Memory B cell (primary cell): ENCODE measurements around the gene RHCE.
"Not testable (repeated sequence)": the region's sequence is repeated elsewhere in the genome, so short reads cannot be mapped to it uniquely, and the experiment has no call there.

Source experiments
- ATAC-seq: fragments of 150-1000 bp; cut with Tn5 transposase; 2 replicates; pipeline ENCODE4 v1.10.0; 2021; ENCODE audit warnings: low read depth, mild to moderate bottlenecking, moderate library complexity
- DNase-seq, 2 donors: peaks; one replicate each; pipeline ENCODE4 v3.0.0; 2022; ENCODE audit warnings: low spot score in 2 of 2
- H3K27ac Mint-ChIP-seq: one replicate; pipeline ENCODE4 v1.8.0; 2022; ENCODE audit warnings: mild to moderate bottlenecking, moderate library complexity, mixed read lengths
- H3K27me3 Mint-ChIP-seq: one replicate; pipeline ENCODE4 v1.8.0; 2022; ENCODE audit warnings: mixed read lengths
- H3K36me3 Mint-ChIP-seq: one replicate; pipeline ENCODE4 v1.8.0; 2022; ENCODE audit warnings: mild to moderate bottlenecking, mixed read lengths
- H3K4me1 Mint-ChIP-seq: one replicate; pipeline ENCODE4 v1.8.0; 2022; ENCODE audit warnings: mixed read lengths
- H3K4me3 Mint-ChIP-seq: one replicate; pipeline ENCODE4 v1.8.0; 2022; ENCODE audit warnings: mild to moderate bottlenecking, moderate library complexity, mixed read lengths
- H3K9me3 Mint-ChIP-seq: one replicate; pipeline ENCODE4 v1.8.0; 2022; ENCODE audit warnings: mixed read lengths

The RHCE gene

DNA sequence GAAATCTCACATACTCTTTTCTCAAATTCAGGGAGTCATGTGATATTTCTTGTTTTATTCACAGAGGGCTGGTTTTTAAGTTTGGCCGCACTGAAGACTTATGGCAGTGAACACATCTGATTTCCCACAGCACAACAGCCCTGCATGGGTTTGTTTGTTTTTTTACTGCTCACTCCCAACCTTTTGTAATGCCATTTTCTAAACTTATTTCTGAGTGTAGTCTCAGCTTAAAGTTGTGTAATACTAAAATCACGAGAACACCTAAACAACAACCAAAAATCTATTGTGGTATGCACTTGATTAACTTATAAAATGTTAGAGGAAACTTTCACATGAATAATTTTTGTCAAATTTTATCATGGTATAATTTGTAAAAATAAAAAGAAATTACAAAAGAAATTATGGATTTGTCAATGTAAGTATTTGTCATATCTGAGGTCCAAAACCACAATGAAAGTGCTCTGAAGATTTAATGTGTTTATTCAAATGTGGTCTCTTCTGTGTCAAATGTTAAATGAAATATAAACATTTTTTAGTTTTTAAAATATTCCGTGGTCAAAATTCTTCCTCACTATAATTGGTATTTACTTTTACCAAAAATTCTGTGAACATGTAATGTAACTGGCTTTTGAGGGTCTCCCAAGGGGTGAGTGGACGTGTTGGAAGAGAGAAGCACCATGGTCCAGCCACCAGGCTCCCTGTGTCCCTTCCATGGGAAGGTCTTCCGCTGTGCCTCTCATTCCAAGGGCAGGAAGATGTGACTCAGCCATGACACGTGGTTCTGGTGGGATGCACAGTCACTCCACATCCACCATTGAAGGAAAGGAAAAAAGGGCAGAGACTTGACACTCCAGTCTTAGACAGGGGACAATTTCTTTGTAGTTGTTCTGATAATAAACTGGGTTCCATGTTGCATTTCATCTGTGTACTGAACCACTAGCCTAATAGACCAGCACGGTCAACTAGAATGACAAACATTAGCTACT lies 59.7 kb downstream of the RHCE start:
- Mint-ChIP-seq H3K4me1 (peaks cover 4% of the 10 kb centered on the region), H3K27ac (no peak overlapping the region), H3K9me3 (no peaks in the 10 kb centered on the region), H3K36me3 (peaks cover 20% of the 10 kb centered on the region), H3K27me3 (no peaks in the 10 kb centered on the region), H3K4me3 (no peak overlapping the region)
- no peak for ATAC-seq
- no peak for DNase-seq

- Mint-ChIP-seq H3K4me1 (peaks cover 6% of the 10 kb centered on the region), H3K27ac (peak overlapping the region; percentile 11), H3K36me3 (peaks cover 28% of the 10 kb centered on the region), H3K9me3 (no peaks in the 10 kb centered on the region), H3K27me3 (no peaks in the 10 kb centered on the region), H3K4me3 (no peak overlapping the region)
- DNase-seq (no peak), ATAC-seq (no peak)
These were observed 63.8 kb downstream of the RHCE start for GRCh38 chr1:25356848-25357247.

- H3K9me3 Mint-ChIP-seq, result no peaks in the 10 kb centered on the region
- peaks cover 24% of the 10 kb centered on the region for H3K36me3 Mint-ChIP-seq
These were observed 64.2 kb downstream of the RHCE start for GRCh38 chr1:25356441-25356840.

GRCh38 chr1:25355841-25356395 lies 64.7 kb downstream of the RHCE start:
- peaks cover 6% of the 10 kb centered on the region for H3K4me1 Mint-ChIP-seq

More at GRCh38 chr1:25356441-25356840, 64.2 kb downstream of the RHCE start:
- DNase-seq (no peak), ATAC-seq (no peak)
- Mint-ChIP-seq H3K4me3 (no peak overlapping the region), H3K4me1 (peaks cover 6% of the 10 kb centered on the region), H3K27me3 (no peaks in the 10 kb centered on the region), H3K27ac (peak overlapping the region; percentile 80)

DNA sequence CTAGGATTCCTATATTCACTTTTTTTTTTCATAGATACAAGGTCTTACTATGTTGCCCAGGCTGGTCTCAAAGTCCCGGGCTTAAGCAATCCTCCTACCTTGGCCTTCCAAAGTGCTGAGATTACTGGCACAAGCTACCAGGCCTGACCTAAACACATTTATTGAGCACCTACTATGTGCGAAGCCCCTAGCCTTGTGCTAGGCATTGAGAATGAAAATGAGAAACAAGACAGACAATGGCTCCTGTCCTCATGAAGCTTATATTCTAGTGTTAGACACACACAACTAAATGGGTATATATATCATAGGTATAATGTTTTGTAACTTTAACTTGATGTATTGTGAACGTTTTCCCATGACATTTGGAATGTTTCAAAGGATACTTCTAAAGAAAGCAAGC lies 71.0 kb downstream of the RHCE start:
- ATAC-seq, result no peak
- no peaks in the 10 kb centered on the region for H3K9me3 Mint-ChIP-seq
- peaks cover 20% of the 10 kb centered on the region for H3K36me3 Mint-ChIP-seq
- H3K4me3 Mint-ChIP-seq, result no peak overlapping the region
- H3K4me1 Mint-ChIP-seq, result peaks cover 2% of the 10 kb centered on the region
- no peak overlapping the region for H3K27ac Mint-ChIP-seq
- no peak for DNase-seq
- no peaks in the 10 kb centered on the region for H3K27me3 Mint-ChIP-seq

More at GRCh38 chr1:25355841-25356395, 64.7 kb downstream of the RHCE start:
- peak overlapping the region; percentile 80 for H3K27ac Mint-ChIP-seq
- no peak for ATAC-seq
- no peak overlapping the region for H3K4me3 Mint-ChIP-seq
- DNase-seq, result no peak
- no peaks in the 10 kb centered on the region for H3K9me3 Mint-ChIP-seq
- peaks cover 20% of the 10 kb centered on the region for H3K36me3 Mint-ChIP-seq
- H3K27me3 Mint-ChIP-seq, result no peaks in the 10 kb centered on the region

GRCh38 chr1:25347556-25347955 lies 73.1 kb downstream of the RHCE start:
- Mint-ChIP-seq H3K27me3 (no peaks in the 10 kb centered on the region), H3K36me3 (peaks cover 23% of the 10 kb centered on the region), H3K4me3 (no peak overlapping the region), H3K4me1 (peaks cover 8% of the 10 kb centered on the region), H3K9me3 (no peaks in the 10 kb centered on the region), H3K27ac (no peak overlapping the region)
- no peak for ATAC-seq
- DNase-seq, result no peak

GRCh38 chr1:25343872-25344271 lies 76.8 kb downstream of the RHCE start:
- Mint-ChIP-seq H3K27me3 (no peaks in the 10 kb centered on the region), H3K4me3 (no peak overlapping the region), H3K36me3 (peaks cover 17% of the 10 kb centered on the region), H3K27ac (no peak overlapping the region), H3K4me1 (peaks cover 13% of the 10 kb centered on the region), H3K9me3 (no peaks in the 10 kb centered on the region)
- DNase-seq (no peak), ATAC-seq (no peak)

GRCh38 chr1:25342846-25343245 lies 77.8 kb downstream of the RHCE start:
- no peak overlapping the region for H3K4me3 Mint-ChIP-seq
- ATAC-seq (no peak), DNase-seq (no peak)
- no peaks in the 10 kb centered on the region for H3K9me3 Mint-ChIP-seq
- peaks cover 16% of the 10 kb centered on the region for H3K36me3 Mint-ChIP-seq
- H3K27ac Mint-ChIP-seq, result no peak overlapping the region
- H3K4me1 Mint-ChIP-seq, result peaks cover 11% of the 10 kb centered on the region
- H3K27me3 Mint-ChIP-seq, result no peaks in the 10 kb centered on the region

GRCh38 chr1:25341746-25342145 lies 78.9 kb downstream of the RHCE start:
- Mint-ChIP-seq H3K27me3 (no peaks in the 10 kb centered on the region), H3K9me3 (no peaks in the 10 kb centered on the region), H3K4me3 (no peak overlapping the region), H3K36me3 (peaks cover 11% of the 10 kb centered on the region), H3K27ac (no peak overlapping the region), H3K4me1 (peaks cover 11% of the 10 kb centered on the region)
- no peak for DNase-seq
- ATAC-seq, result no peak

DNA sequence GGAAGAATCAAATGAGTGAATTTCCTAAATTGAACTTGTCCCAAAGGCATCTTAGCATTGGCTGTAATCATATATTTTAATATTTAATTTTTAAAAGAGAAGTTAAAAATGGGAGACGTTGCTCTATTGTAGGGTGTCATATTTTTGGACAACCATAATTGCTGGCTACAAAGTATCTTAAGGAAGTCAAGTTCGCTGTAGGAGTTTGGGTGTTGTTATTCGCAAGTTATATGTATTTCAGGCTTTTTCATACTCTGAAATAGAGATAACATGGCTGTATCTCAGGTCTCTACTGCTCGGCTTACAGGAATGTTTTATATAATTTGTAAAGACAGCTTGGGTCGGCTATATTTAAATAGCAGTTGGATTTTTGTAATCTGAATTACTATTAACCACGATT lies 81.6 kb downstream of the RHCE start:
- Mint-ChIP-seq H3K9me3 (no peaks in the 10 kb centered on the region), H3K4me1 (peaks cover 11% of the 10 kb centered on the region), H3K4me3 (peak overlapping the region; percentile 96), H3K36me3 (peaks cover 5% of the 10 kb centered on the region), H3K27me3 (no peaks in the 10 kb centered on the region), H3K27ac (peak overlapping the region; percentile 94)
- DNase-seq, result no peak
- no peak for ATAC-seq

- Mint-ChIP-seq H3K36me3 (peaks cover 2% of the 10 kb centered on the region), H3K4me3 (peak within 1 kb of the TSS; percentile 96), H3K27me3 (no peaks in the 10 kb centered on the region), H3K9me3 (no peaks in the 10 kb centered on the region), H3K27ac (peak within 1 kb of the TSS; percentile 94), H3K4me1 (peaks cover 10% of the 10 kb centered on the region)
- peak; percentile 77 for ATAC-seq
- DNase-seq, result peak; percentile 90 to 94
These were observed 82.2 kb downstream of the RHCE start, which contains the start of gene TMEM50A for GRCh38 chr1:25338188-25338981. Gene TMEM50A (plus strand): TSS chr1:25338334. CDS start chr1:25340487, 2,153 bp downstream.

DNA sequence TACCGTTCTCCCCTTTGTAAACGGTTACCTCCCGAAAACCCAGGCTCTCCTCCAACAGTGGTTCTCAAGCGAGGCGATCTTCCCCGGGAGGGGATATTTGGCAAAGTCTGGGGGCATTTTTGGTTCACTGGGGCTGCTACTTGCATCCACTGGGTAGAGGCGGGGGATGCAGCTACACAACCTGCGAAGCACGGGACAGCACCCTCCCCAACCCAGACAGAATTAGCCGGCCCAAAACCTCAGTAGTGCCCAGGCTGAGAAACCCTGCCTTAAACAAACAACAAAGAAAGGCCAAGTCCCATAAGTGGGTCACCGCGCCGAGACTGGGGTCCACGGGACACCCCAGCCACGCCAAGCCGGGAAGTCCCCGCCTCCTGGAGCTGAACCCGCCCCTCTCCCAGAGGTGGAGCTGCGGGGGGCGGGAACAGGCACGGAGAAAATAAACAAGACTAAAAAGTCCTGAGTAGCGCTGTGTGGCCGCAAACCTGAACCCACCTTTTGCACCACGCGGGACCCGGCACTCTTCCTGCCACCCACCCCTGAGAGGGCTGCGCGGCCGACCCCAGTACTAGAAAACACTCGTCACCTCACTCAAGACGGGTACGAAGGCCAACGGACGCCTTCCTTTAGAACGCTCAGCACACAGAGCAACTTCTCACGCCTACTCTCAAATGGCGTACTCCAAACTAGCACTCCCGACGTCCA lies 83.0 kb downstream of the RHCE start:
- ATAC-seq, result peak; percentile 33
- DNase-seq, result peak in 1 of 2 donors; percentile 46
- not testable (repeated sequence) for H3K27me3 Mint-ChIP-seq, H3K36me3 Mint-ChIP-seq, H3K9me3 Mint-ChIP-seq
- Mint-ChIP-seq H3K4me1 (peaks cover 13% of the 10 kb centered on the region), H3K4me3 (peak overlapping the region; percentile 96), H3K27ac (peak overlapping the region; percentile 94)

GRCh38 chr1:25336922-25337354 lies 83.7 kb downstream of the RHCE start:
- H3K36me3 Mint-ChIP-seq, H3K27me3 Mint-ChIP-seq: not testable (repeated sequence)

More at GRCh38 chr1:25336922-25337354, 83.7 kb downstream of the RHCE start:
- peak; percentile 1 for ATAC-seq
- Mint-ChIP-seq H3K4me3 (peak overlapping the region; percentile 88), H3K27ac (peak overlapping the region; percentile 42), H3K4me1 (peaks cover 13% of the 10 kb centered on the region)
- H3K9me3 Mint-ChIP-seq, result not testable (repeated sequence)
- peak in 1 of 2 donors; percentile 18 for DNase-seq
